Umbilical cord (tissue), 1 donor: ENCODE results near the gene ADH1B. TPM values are rescaled to one million over a fixed set of nuclear protein-coding genes. Genes with fewer than 3 reads are reported as not detected.

ENCODE experiments used
- total RNA-seq: library from RNA; depleted of rRNA; stranded (reverse); fragments of >200 nt; gene quantifications from one replicate; pipeline ENCODE4 v1.2.3, GENCODE V29; 2014; ENCODE audit warnings: low replicate concordance; ENCODE audit not compliant: insufficient read depth

ADH1B gene
- total RNA-seq, 1 donor from 2014 or later = 14.4 TPM

Other genes starting within 250 kb of the ADH1B start
- 175 TPM for gene ADH5, start 232.6 kb downstream of the ADH1B start, total RNA-seq
- 9.4 TPM for gene ADH4, start 177.1 kb downstream of the ADH1B start, total RNA-seq
- gene ADH6, start 102.2 kb downstream of the ADH1B start, total RNA-seq = 16.4 TPM
- 0.48 TPM for gene ADH1A, start 30.4 kb downstream of the ADH1B start, total RNA-seq
- 5.3 TPM for gene ADH1C, start 31.3 kb upstream of the ADH1B start, total RNA-seq
- gene ADH7, start 113.9 kb upstream of the ADH1B start, total RNA-seq = 2.4 TPM
- 2.4 TPM for gene C4orf17, start 189.6 kb upstream of the ADH1B start, total RNA-seq
- 44.8 TPM for gene TRMT10A, start 242.6 kb upstream of the ADH1B start, total RNA-seq